ENCODE measurements around the gene DISP3. TPM values are rescaled to one million over a fixed set of nuclear protein-coding genes. Genes with fewer than 3 reads are reported as not detected.

Gene DISP3
- total and polyA plus RNA-seq, 2 experiments from 2014 or later = 0.18 to 0.74 TPM

GRCh38 chr1:11504599-11504998 lies 25.6 kb downstream of the DISP3 start:
- H3K4me1 ChIP-seq (ENCODE audit: low read depth) = no peaks in the 10 kb centered on the region
- no peaks in the 10 kb centered on the region for H3K36me3 ChIP-seq
- no peak overlapping the region for H3K4me3 ChIP-seq
- TF ChIP-seq CTCF (IDR thresholded peaks at IDR 0.05; ENCODE audit: low read depth, low read length) = no peak
- no peak overlapping the region for H3K27ac ChIP-seq
- no peaks in the 10 kb centered on the region for H3K27me3 ChIP-seq
- H3K9me3 ChIP-seq (ENCODE audit: low read depth) = no peaks in the 10 kb centered on the region
- DNase-seq (ENCODE audit: low read depth in 1 of 2, low spot score in 1 of 2) = no peak

GRCh38 chr1:11505591-11506538 lies 26.9 kb downstream of the DISP3 start:
- H3K36me3 ChIP-seq = no peaks in the 10 kb centered on the region
- H3K4me3 ChIP-seq = no peak overlapping the region
- H3K4me1 ChIP-seq (ENCODE audit: low read depth) = no peaks in the 10 kb centered on the region
- H3K27me3 ChIP-seq = no peaks in the 10 kb centered on the region
- H3K9me3 ChIP-seq (ENCODE audit: low read depth) = no peaks in the 10 kb centered on the region
- no peak for DNase-seq (ENCODE audit: low read depth in 1 of 2, low spot score in 1 of 2)
- TF ChIP-seq CTCF (IDR thresholded peaks at IDR 0.05; ENCODE audit: low read depth, low read length) = no peak
- H3K27ac ChIP-seq = no peak overlapping the region

GRCh38 chr1:11507309-11507708 lies 28.4 kb downstream of the DISP3 start:
- Histone ChIP-seq H3K27me3 (no peaks in the 10 kb centered on the region), H3K4me3 (no peak overlapping the region), H3K27ac (no peak overlapping the region), H3K36me3 (no peaks in the 10 kb centered on the region), H3K4me1 (ENCODE audit: low read depth) (no peaks in the 10 kb centered on the region), H3K9me3 (ENCODE audit: low read depth) (no peaks in the 10 kb centered on the region)
- no peak for TF ChIP-seq CTCF (IDR thresholded peaks at IDR 0.05; ENCODE audit: low read depth, low read length)
- DNase-seq (ENCODE audit: low read depth in 1 of 2, low spot score in 1 of 2) = no peak

- TF ChIP-seq CTCF (IDR thresholded peaks at IDR 0.05; ENCODE audit: low read depth, low read length) = no peak
- no peaks in the 10 kb centered on the region for H3K9me3 ChIP-seq (ENCODE audit: low read depth)
- no peaks in the 10 kb centered on the region for H3K36me3 ChIP-seq
- no peaks in the 10 kb centered on the region for H3K4me1 ChIP-seq (ENCODE audit: low read depth)
- no peak overlapping the region for H3K4me3 ChIP-seq
- H3K27ac ChIP-seq = no peak overlapping the region
- no peak for DNase-seq (ENCODE audit: low read depth in 1 of 2, low spot score in 1 of 2)
- H3K27me3 ChIP-seq = no peaks in the 10 kb centered on the region
Measured at GRCh38 chr1:11513681-11514080, 34.7 kb downstream of the DISP3 start.

GRCh38 chr1:11514366-11514765 lies 35.4 kb downstream of the DISP3 start:
- no peak for TF ChIP-seq CTCF (IDR thresholded peaks at IDR 0.05; ENCODE audit: low read depth, low read length)
- H3K4me3 ChIP-seq = no peak overlapping the region
- no peak overlapping the region for H3K27ac ChIP-seq
- no peak for DNase-seq (ENCODE audit: low read depth in 1 of 2, low spot score in 1 of 2)
- no peaks in the 10 kb centered on the region for H3K36me3 ChIP-seq
- no peaks in the 10 kb centered on the region for H3K27me3 ChIP-seq
- H3K9me3 ChIP-seq (ENCODE audit: low read depth) = no peaks in the 10 kb centered on the region
- H3K4me1 ChIP-seq (ENCODE audit: low read depth) = no peaks in the 10 kb centered on the region
